ENCODE results near the gene MYH10. TPM values are rescaled to one million over a fixed set of nuclear protein-coding genes. Genes with fewer than 3 reads are reported as not detected.
A peak's percentile ranks its signal among the peaks of the same experiment; 100 is the strongest.

Gene MYH10
- total and polyA plus RNA-seq, 9 of the 15 experiments (the other 6 are each of a cell fraction or from before 2014, with no cell fraction given) = 16.3 to 95.3 (median 39.7) TPM

DNA sequence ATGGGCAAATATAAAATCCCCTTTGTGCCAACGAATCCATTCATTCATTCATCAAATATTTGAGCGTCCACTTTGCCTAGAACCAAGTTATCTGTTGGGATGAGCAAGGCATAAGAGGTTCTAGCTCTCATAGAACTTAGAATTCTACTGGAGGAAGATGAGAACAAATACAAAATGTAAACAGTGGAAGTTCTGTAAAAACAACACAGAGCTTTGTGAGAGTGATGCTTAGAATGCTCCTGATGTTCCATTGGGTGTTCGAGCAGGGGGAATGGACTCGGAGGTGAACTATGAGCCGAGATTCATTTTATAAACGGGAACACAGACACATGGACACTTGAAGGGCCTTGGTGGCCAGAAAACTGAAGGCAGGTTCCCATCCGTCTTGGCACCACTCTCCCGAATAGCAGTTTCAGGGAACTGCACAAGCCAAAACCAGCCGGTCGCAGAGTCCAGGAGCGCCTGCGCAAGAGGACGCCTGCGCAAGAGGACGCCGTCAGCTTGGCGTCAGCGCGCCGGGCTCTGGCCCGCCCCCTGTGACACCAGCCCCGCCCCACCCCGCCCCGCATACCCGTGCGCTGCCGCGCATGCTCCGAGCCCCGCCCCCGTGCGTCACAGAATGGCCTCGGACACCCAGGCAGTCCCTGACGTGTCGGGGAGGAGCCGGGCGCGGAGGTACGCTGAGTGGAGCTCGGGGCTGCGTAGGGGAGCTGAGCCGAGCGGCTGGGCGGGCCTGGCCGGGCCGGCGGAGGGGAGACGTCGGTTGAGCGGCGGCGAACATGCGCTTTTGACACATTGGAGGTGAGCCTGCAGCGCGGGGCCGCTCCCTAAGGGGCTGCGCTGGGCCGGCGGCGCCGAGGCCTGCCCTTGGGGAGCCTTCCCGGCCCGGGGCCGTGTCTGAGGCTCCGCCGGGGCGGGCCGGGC, 195.0 kb downstream of the MYH10 start, which contains the start of gene NDEL1 (continued):
- TF ChIP-seq, protein P1, sequence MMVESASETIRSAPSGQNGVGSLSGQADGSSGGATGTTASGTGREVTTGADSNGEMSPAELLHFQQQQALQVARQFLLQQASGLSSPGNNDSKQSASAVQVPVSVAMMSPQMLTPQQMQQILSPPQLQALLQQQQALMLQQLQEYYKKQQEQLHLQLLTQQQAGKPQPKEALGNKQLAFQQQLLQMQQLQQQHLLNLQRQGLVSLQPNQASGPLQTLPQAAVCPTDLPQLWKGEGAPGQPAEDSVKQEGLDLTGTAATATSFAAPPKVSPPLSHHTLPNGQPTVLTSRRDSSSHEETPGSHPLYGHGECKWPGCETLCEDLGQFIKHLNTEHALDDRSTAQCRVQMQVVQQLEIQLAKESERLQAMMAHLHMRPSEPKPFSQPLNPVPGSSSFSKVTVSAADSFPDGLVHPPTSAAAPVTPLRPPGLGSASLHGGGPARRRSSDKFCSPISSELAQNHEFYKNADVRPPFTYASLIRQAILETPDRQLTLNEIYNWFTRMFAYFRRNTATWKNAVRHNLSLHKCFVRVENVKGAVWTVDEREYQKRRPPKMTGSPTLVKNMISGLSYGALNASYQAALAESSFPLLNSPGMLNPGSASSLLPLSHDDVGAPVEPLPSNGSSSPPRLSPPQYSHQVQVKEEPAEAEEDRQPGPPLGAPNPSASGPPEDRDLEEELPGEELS (CRISPR knock-in tag; IDR thresholded peaks at IDR 0.05; ENCODE audit: borderline replicate concordance) = no peak
- TF ChIP-seq NFXL1 (CRISPR knock-in tag; IDR thresholded peaks at IDR 0.05) = no peak
- peak; percentile 59; the same call in 1 of the 2 replicates for TF ChIP-seq E2F4 (CRISPR knock-in tag; IDR thresholded peaks at IDR 0.05; ENCODE audit: low read depth)
- no peak for TF ChIP-seq TOE1 (IDR thresholded peaks at IDR 0.05; ENCODE audit: borderline replicate concordance)
- TF ChIP-seq TOE1 (CRISPR knock-in tag; IDR thresholded peaks at IDR 0.05; ENCODE audit: borderline replicate concordance, low read depth) = peak; percentile 82; the same call in 1 of the 2 replicates
- TF ChIP-seq CXXC5 (CRISPR knock-in tag; IDR thresholded peaks at IDR 0.05) = peak; percentile 60; the same call in 1 of the 2 replicates
- TF ChIP-seq SPI1 (IDR thresholded peaks at IDR 0.05; ENCODE audit: borderline replicate concordance, low read depth, low read length) = peak; percentile 31; the same call in 1 of the 2 replicates
- TF ChIP-seq SMARCA4 (IDR thresholded peaks at IDR 0.05) = no peak
- 0 out of 2 replicates have a peak, but pooled peaks have one; percentile 22 for TF ChIP-seq EP400 (IDR thresholded peaks at IDR 0.05)
- TF ChIP-seq PCBP1 (IDR thresholded peaks at IDR 0.05; ENCODE audit: low read depth, low read length, poor library complexity, severe bottlenecking) = peak; percentile 79
- TF ChIP-seq, protein P2, sequence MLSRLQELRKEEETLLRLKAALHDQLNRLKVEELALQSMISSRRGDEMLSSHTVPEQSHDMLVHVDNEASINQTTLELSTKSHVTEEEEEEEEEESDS (CRISPR knock-in tag; IDR thresholded peaks at IDR 0.05) = no peak
- peak; percentile 83 for TF ChIP-seq POLR2H (tag; IDR thresholded peaks at IDR 0.05; ENCODE audit: low read depth)

All from K562 (cell line).